IMR-90 (cell line): ENCODE measurements around the gene PNPLA1. TPM values are rescaled to one million over a fixed set of nuclear protein-coding genes. Genes with fewer than 3 reads are reported as not detected.

ENCODE experiments used
- ATAC-seq: fragments of 200-7000 bp; cut with Tn5 transposase; 2 replicates; pipeline ENCODE4 v1.9.1; 2020; ENCODE audit warnings: low read depth, mild to moderate bottlenecking, moderate library complexity
- BruUV-seq: library from RNA; stranded (reverse); fragments of 400-500 nt; replicated peaks from 2 replicates; lab custom pipeline; 2021; lab: Mats Ljungman, UMichigan
- CTCF ChIA-PET: fragments of 300-600 bp; formaldehyde crosslinking; extraction: SDS; loops from one replicate; lab custom pipeline; 2021; ENCODE audit warnings: antibody characterized with exemption; lab: Yijun Ruan, JAX
- POLR2A ChIA-PET: fragments of 300-600 bp; sonication (Branson Sonifier 250); formaldehyde crosslinking; loops from one replicate; lab custom pipeline; 2022; ENCODE audit warnings: antibody characterized with exemption; ENCODE audit not compliant: unreplicated experiment; lab: Charles Lee
- DNase-seq: peaks from one replicate; pipeline ENCODE4 v3.0.0; 2013
- H2AFZ ChIP-seq: replicated peaks from 2 replicates; pipeline ENCODE3; 2013; ENCODE audit warnings: low read length, mild to moderate bottlenecking; ENCODE audit not compliant: poor library complexity
- H2AK5ac ChIP-seq: 2 replicates; pipeline ENCODE4 v1.6.1; 2013; ENCODE audit warnings: low read depth, low read length, inconsistent platforms
- H2AK9ac ChIP-seq: replicated peaks from 2 replicates; pipeline ENCODE3; 2013; ENCODE audit warnings: mild to moderate bottlenecking, low read depth, low read length, moderate library complexity; ENCODE audit not compliant: poor library complexity
- H2BK120ac ChIP-seq: 2 replicates; pipeline ENCODE4 v1.6.1; 2013; ENCODE audit warnings: low read depth, low read length, inconsistent platforms
- H2BK15ac ChIP-seq: 3 replicates; pipeline ENCODE4 v1.6.1; 2013; ENCODE audit warnings: low read depth, low read length, inconsistent platforms
- H2BK20ac ChIP-seq: 2 replicates; pipeline ENCODE4 v1.6.1; 2013; ENCODE audit warnings: low read depth, mild to moderate bottlenecking, inconsistent platforms, low read length, moderate library complexity
- H2BK5ac ChIP-seq: 2 replicates; pipeline ENCODE4 v1.6.1; 2013; ENCODE audit warnings: mild to moderate bottlenecking, low read depth, low read length, inconsistent platforms; ENCODE audit not compliant: poor library complexity, severe bottlenecking
- H3K14ac ChIP-seq: replicated peaks from 2 replicates; pipeline ENCODE4 v1.6.1; 2013; ENCODE audit warnings: low read depth, low read length, inconsistent platforms
- H3K18ac ChIP-seq: 2 replicates; pipeline ENCODE4 v1.6.1; 2013; ENCODE audit warnings: low read depth, low read length, control low read depth
- H3K23ac ChIP-seq: 2 replicates; pipeline ENCODE4 v1.6.1; 2013; ENCODE audit warnings: low read depth, low read length, inconsistent platforms
- H3K27ac ChIP-seq: 2 replicates; pipeline ENCODE4 v1.5.1; 2013; ENCODE audit warnings: mild to moderate bottlenecking, control low read depth, low read length; ENCODE audit not compliant: insufficient read depth
- H3K27me3 ChIP-seq: 2 replicates; pipeline ENCODE4 v1.6.1; 2013; ENCODE audit warnings: low read length; ENCODE audit not compliant: control insufficient read depth, insufficient read depth
- H3K36me3 ChIP-seq: 2 replicates; pipeline ENCODE4 v1.6.1; 2013; ENCODE audit warnings: low read length, mixed read lengths; ENCODE audit not compliant: control insufficient read depth, insufficient read depth
- H3K4ac ChIP-seq: 2 replicates; pipeline ENCODE4 v1.6.1; 2013; ENCODE audit warnings: low read depth, low read length, inconsistent platforms
- H3K4me1 ChIP-seq: 2 replicates; pipeline ENCODE4 v1.6.1; 2013; ENCODE audit warnings: low read length, mixed read lengths; ENCODE audit not compliant: control insufficient read depth, insufficient read depth
- H3K4me2 ChIP-seq: 2 replicates; pipeline ENCODE4 v1.6.1; 2013; ENCODE audit warnings: low read depth, mild to moderate bottlenecking, control low read depth, low read length, moderate library complexity
- H3K4me3 ChIP-seq: 2 replicates; pipeline ENCODE4 v1.5.1; 2013; ENCODE audit warnings: low read depth, mild to moderate bottlenecking, control low read depth, low read length, moderate library complexity; ENCODE audit not compliant: insufficient read depth
- H3K56ac ChIP-seq: 2 replicates; pipeline ENCODE4 v1.6.1; 2013; ENCODE audit warnings: low read length, inconsistent platforms; ENCODE audit not compliant: insufficient read depth; ENCODE audit errors: extremely low read depth
- H3K79me1 ChIP-seq, 2 experiments: 2 replicates each; pipeline ENCODE4 v1.6.1; 2013; ENCODE audit warnings: low read length in 2 of 2, inconsistent platforms in 1 of 2, low read depth in 1 of 2
- H3K9ac ChIP-seq: 2 replicates; pipeline ENCODE4 v1.6.1; 2013; ENCODE audit warnings: low read depth, low read length, control low read depth
- H3K9me1 ChIP-seq: 2 replicates; pipeline ENCODE4 v1.6.1; 2013; ENCODE audit warnings: low read length, inconsistent platforms; ENCODE audit not compliant: insufficient read depth
- H3K9me3 ChIP-seq: 2 replicates; pipeline ENCODE4 v1.6.1; 2013; ENCODE audit warnings: low read length; ENCODE audit not compliant: control insufficient read depth, insufficient read depth
- H4K20me1 ChIP-seq: 2 replicates; pipeline ENCODE4 v1.6.1; 2013; ENCODE audit warnings: low read length, inconsistent platforms; ENCODE audit not compliant: insufficient read depth
- H4K5ac ChIP-seq: 2 replicates; pipeline ENCODE4 v1.6.1; 2013; ENCODE audit warnings: mild to moderate bottlenecking, low read depth, low read length, control low read depth
- H4K8ac ChIP-seq, 2 experiments: 2 replicates each; pipeline ENCODE4 v1.6.1; 2013; ENCODE audit warnings: low read depth in 2 of 2, low read length in 2 of 2, control low read depth in 1 of 2, inconsistent platforms in 1 of 2
- H4K91ac ChIP-seq: 2 replicates; pipeline ENCODE4 v1.6.1; 2013; ENCODE audit warnings: low read depth, low read length, inconsistent platforms; ENCODE audit not compliant: insufficient read depth
- BHLHE40 ChIP-seq: fragments of 150-350 bp; IDR thresholded peaks from 2 replicates; pipeline ENCODE4 v1.6.1; 2016; ENCODE audit warnings: mild to moderate bottlenecking, low read depth, low read length
- CEBPB ChIP-seq: IDR thresholded peaks from 2 replicates; pipeline ENCODE4 v1.6.1; 2012; ENCODE audit warnings: low read depth, low read length, improper control_type of control experiment
- CHD1 ChIP-seq: IDR thresholded peaks from 2 replicates; pipeline ENCODE4 v1.6.1; 2012; ENCODE audit warnings: low read depth, low read length, improper control_type of control experiment
- FOS ChIP-seq: fragments of 150-350 bp; IDR thresholded peaks from 2 replicates; pipeline ENCODE4 v1.6.1; 2016; ENCODE audit warnings: low read depth, low read length
- MAFK ChIP-seq: IDR thresholded peaks from 2 replicates; pipeline ENCODE4 v1.6.1; 2012; ENCODE audit warnings: low read depth, low read length, improper control_type of control experiment
- MAZ ChIP-seq: IDR thresholded peaks from 2 replicates; pipeline ENCODE4 v1.6.1; 2012; ENCODE audit warnings: low read depth, mild to moderate bottlenecking, low read length, improper control_type of control experiment, moderate library complexity, borderline replicate concordance
- MXI1 ChIP-seq: IDR thresholded peaks from 2 replicates; pipeline ENCODE4 v1.6.1; 2012; ENCODE audit warnings: low read depth, mild to moderate bottlenecking, low read length, moderate library complexity, borderline replicate concordance
- NFE2L2 ChIP-seq: fragments of 150-350 bp; IDR thresholded peaks from 2 replicates; pipeline ENCODE4 v1.6.1; 2016; ENCODE audit warnings: low read depth, mild to moderate bottlenecking, low read length
- POLR2A ChIP-seq: IDR thresholded peaks from 2 replicates; pipeline ENCODE4 v1.6.1; 2012; ENCODE audit warnings: mild to moderate bottlenecking, low read depth, low read length
- RAD21 ChIP-seq: IDR thresholded peaks from 2 replicates; pipeline ENCODE4 v1.6.1; 2012; ENCODE audit warnings: low read length, improper control_type of control experiment
- RCOR1 ChIP-seq: IDR thresholded peaks from 2 replicates; pipeline ENCODE4 v1.6.1; 2012; ENCODE audit warnings: mild to moderate bottlenecking, low read length, improper control_type of control experiment; ENCODE audit not compliant: insufficient replicate concordance
- RFX5 ChIP-seq: IDR thresholded peaks from 2 replicates; pipeline ENCODE4 v1.8.0; 2012; ENCODE audit warnings: low read depth, mild to moderate bottlenecking, low read length, moderate library complexity
- SMC3 ChIP-seq: fragments of 150-350 bp; IDR thresholded peaks from 2 replicates; pipeline ENCODE4 v1.6.1; 2016; ENCODE audit warnings: low read depth, mild to moderate bottlenecking, antibody characterized with exemption, low read length, moderate library complexity
- WGBS, 2 experiments: methylation state at CpG; one replicate each; pipeline versions ENCODE4 v1.1.5 to v1.1.7; 2013; ENCODE audit warnings: missing lambda C conversion rate in 2 of 2; ENCODE audit not compliant: insufficient read length in 1 of 2; ENCODE audit errors: extremely low coverage in 2 of 2; 5-methylcytosine and 5-hydroxymethylcytosine counted together
- dilution Hi-C: fragments of 300-500 bp; cut with HindIII; formaldehyde crosslinking; loops from one replicate; pipeline ENCODE4 v1.14.3; 2018; ENCODE audit warnings: low sequenced_read_pairs; ENCODE audit not compliant: unreplicated experiment
- in situ Hi-C: fragments of 300-500 bp; cut with MboI; formaldehyde crosslinking; loops from 3 replicates; pipeline ENCODE4 v1.14.3; 2019; ENCODE audit warnings: low sequenced_read_pairs, inconsistent platforms, mixed read lengths
- intact Hi-C: fragments of 100-400 bp; cut with micrococcal nuclease; formaldehyde crosslinking; loops from 2 replicates; pipeline ENCODE4 v1.10.0; 2022
- polyA plus RNA-seq, 3 experiments: library from polyadenylated mRNA; depleted of rRNA; stranded (reverse); fragments of >200 nt; gene quantifications; 2 replicates each; pipeline ENCODE4 v1.2.3, GENCODE V29; 2012; ENCODE audit warnings: low replicate concordance in 1 of 3
- total RNA-seq: library from RNA; depleted of rRNA; stranded (reverse); fragments of >200 nt; gene quantifications from 2 replicates; pipeline ENCODE4 v1.2.3, GENCODE V29; 2012
- TF ChIP-seq, protein P1 (sequence below): conservative IDR thresholded peaks from 2 replicates; pipeline ENCODE4 v1.5.1; 2012; ENCODE audit warnings: mild to moderate bottlenecking, low read depth, low read length, improper control_type of control experiment
- TF ChIP-seq, protein P2 (sequence below): fragments of 150-350 bp; IDR thresholded peaks from 2 replicates; pipeline ENCODE4 v1.6.1; 2016; ENCODE audit warnings: low read depth, mild to moderate bottlenecking, low read length, moderate library complexity, borderline replicate concordance
- TF ChIP-seq, protein P3 (sequence below): fragments of 150-350 bp; IDR thresholded peaks from 2 replicates; pipeline ENCODE4 v1.6.1; 2017; ENCODE audit warnings: mild to moderate bottlenecking, antibody characterized with exemption, low read length, low read depth

PNPLA1 gene
- total and polyA plus RNA-seq, 2 of the 4 experiments (the other 2 are of a cell fraction): not detected

DNA sequence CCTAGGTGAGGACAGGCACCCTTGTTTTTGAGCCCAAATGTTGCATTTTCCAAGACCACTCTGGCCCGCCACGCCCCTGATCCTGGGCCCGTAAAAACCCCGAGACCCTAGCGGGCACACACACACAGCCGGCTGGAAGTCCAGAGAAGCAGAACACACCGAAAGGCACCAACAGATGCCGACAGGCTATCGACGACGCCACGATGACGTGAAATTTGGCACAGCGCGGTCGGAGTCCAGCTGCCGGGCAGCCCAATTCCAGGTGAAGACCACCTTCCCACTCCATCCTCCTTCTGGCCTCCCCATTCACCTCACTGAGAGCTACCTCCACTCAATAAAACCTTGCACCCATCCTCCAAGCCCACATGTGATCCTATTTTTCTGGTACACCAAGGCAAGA, 34.0 kb upstream of the PNPLA1 start:
- H3K4ac ChIP-seq: no peak overlapping the region
- no TSS peak for BruUV-seq
- no peak overlapping the region for H3K27ac ChIP-seq
- H3K36me3 ChIP-seq: peaks cover 17% of the 10 kb centered on the region
- H3K9ac ChIP-seq: no peak overlapping the region
- DNase-seq: no peak
- no peak overlapping the region for H2BK120ac ChIP-seq
- H3K56ac ChIP-seq: no peak overlapping the region
- H4K8ac ChIP-seq: no peak overlapping the region
- H3K4me1 ChIP-seq: no peaks in the 10 kb centered on the region
- no peak overlapping the region for H3K4me2 ChIP-seq
- no peaks in the 10 kb centered on the region for H3K27me3 ChIP-seq
- no peak overlapping the region for H2AK5ac ChIP-seq
- POLR2A ChIA-PET: no interaction called here
- H3K9me3 ChIP-seq: no peaks in the 10 kb centered on the region
- dilution Hi-C loops: no loop called here
- no peak for TF ChIP-seq FOS
- no peak for TF ChIP-seq MAZ
- TF ChIP-seq, protein P1, sequence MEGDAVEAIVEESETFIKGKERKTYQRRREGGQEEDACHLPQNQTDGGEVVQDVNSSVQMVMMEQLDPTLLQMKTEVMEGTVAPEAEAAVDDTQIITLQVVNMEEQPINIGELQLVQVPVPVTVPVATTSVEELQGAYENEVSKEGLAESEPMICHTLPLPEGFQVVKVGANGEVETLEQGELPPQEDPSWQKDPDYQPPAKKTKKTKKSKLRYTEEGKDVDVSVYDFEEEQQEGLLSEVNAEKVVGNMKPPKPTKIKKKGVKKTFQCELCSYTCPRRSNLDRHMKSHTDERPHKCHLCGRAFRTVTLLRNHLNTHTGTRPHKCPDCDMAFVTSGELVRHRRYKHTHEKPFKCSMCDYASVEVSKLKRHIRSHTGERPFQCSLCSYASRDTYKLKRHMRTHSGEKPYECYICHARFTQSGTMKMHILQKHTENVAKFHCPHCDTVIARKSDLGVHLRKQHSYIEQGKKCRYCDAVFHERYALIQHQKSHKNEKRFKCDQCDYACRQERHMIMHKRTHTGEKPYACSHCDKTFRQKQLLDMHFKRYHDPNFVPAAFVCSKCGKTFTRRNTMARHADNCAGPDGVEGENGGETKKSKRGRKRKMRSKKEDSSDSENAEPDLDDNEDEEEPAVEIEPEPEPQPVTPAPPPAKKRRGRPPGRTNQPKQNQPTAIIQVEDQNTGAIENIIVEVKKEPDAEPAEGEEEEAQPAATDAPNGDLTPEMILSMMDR: no peak
- no peak for TF ChIP-seq SMC3
- no peak for TF ChIP-seq RCOR1
- TF ChIP-seq CEBPB: no peak
- TF ChIP-seq, protein P2, sequence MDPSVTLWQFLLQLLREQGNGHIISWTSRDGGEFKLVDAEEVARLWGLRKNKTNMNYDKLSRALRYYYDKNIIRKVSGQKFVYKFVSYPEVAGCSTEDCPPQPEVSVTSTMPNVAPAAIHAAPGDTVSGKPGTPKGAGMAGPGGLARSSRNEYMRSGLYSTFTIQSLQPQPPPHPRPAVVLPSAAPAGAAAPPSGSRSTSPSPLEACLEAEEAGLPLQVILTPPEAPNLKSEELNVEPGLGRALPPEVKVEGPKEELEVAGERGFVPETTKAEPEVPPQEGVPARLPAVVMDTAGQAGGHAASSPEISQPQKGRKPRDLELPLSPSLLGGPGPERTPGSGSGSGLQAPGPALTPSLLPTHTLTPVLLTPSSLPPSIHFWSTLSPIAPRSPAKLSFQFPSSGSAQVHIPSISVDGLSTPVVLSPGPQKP: no peak
- TF ChIP-seq MAFK: no peak
- TF ChIP-seq BHLHE40: no peak
- TF ChIP-seq, protein P3, sequence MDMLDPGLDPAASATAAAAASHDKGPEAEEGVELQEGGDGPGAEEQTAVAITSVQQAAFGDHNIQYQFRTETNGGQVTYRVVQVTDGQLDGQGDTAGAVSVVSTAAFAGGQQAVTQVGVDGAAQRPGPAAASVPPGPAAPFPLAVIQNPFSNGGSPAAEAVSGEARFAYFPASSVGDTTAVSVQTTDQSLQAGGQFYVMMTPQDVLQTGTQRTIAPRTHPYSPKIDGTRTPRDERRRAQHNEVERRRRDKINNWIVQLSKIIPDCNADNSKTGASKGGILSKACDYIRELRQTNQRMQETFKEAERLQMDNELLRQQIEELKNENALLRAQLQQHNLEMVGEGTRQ: no peak
- TF ChIP-seq RFX5: no peak
- TF ChIP-seq MXI1: no peak
- no peak for TF ChIP-seq POLR2A
- TF ChIP-seq RAD21: no peak
- TF ChIP-seq NFE2L2: no peak
- TF ChIP-seq CHD1: no peak
- no peak overlapping the region for H3K23ac ChIP-seq
- no peak overlapping the region for H2AFZ ChIP-seq
- intact Hi-C loops: no loop called here
- H3K18ac ChIP-seq: no peak overlapping the region
- CTCF ChIA-PET: no interaction called here
- no peak overlapping the region for H3K4me3 ChIP-seq
- H4K5ac ChIP-seq: no peak overlapping the region
- H2BK5ac ChIP-seq: no peak overlapping the region
- H2AK9ac ChIP-seq: no peak overlapping the region
- WGBS, 2 experiments: 98% methylated on average over 14 of the region's 17 CpGs; no CpG with 5 or more reads in 1 of the 2 experiments
- no peaks in the 10 kb centered on the region for H4K20me1 ChIP-seq
- no peak overlapping the region for H2BK15ac ChIP-seq
- 0 out of 2 replicates have a peak, but pooled peaks cover 4% of the 10 kb centered on the region for H3K9me1 ChIP-seq
- H2BK20ac ChIP-seq: no peak overlapping the region
- H3K14ac ChIP-seq: no peak overlapping the region
- no peak for ATAC-seq
- no peaks in the 10 kb centered on the region for H3K79me1 ChIP-seq
- in situ Hi-C loops: no loop called here
- H4K91ac ChIP-seq: no peak overlapping the region
